ENCODE data around the gene DOCK4. TPM values are rescaled to one million over a fixed set of nuclear protein-coding genes. Genes with fewer than 3 reads are reported as not detected.

The DOCK4 gene
- polyA plus RNA-seq, 2 of the 4 experiments (the other 2 are of a cell fraction): 13.7 to 15.7 TPM

- H3K4me2 ChIP-seq: peak overlapping the region; percentile 70
These were observed 152.5 kb downstream of the DOCK4 start for GRCh38 chr7:112053737-112054069.

GRCh38 chr7:112052993-112053736, 153.0 kb downstream of the DOCK4 start:
- H3K27ac ChIP-seq: peak overlapping the region; percentile 52 to 62; a peak in 5 of 6 replicates
- CTCF ChIA-PET: interaction anchor here (0.6 to 1.4 kb wide), 3 partner anchors 10 to 153 kb away, joined by 3 to 4 read pairs (median 3); no protein-coding TSS in a partner anchor
- DNase-seq (ENCODE audit: low read depth in 1 of 2, low spot score in 1 of 2): peak in 1 of 2 experiments; percentile 21
- peak; percentile 51 to 76; a peak in 4 of 6 replicates for ATAC-seq
- H3K4me2 ChIP-seq: peak overlapping the region; percentile 70
- H3K4me1 ChIP-seq: peaks cover 78% of the 10 kb centered on the region
- H3K9me3 ChIP-seq: no peaks in the 10 kb centered on the region
- 23% methylated on average over 1 of the region's 1 CpG for WGBS (ENCODE audit: missing lambda C conversion rate)
- FAIRE-seq: no peak
- no peak overlapping the region for H3K4me3 ChIP-seq
- POLR2A ChIA-PET: no interaction called here
- no peak for TF ChIP-seq ZFP36 (IDR thresholded peaks at IDR 0.05; ENCODE audit: borderline replicate concordance, partially characterized antibody)
- TF ChIP-seq CHD2 (IDR thresholded peaks at IDR 0.05; ENCODE audit: low read length, partially characterized antibody): no peak
- TF ChIP-seq POLR2A (IDR thresholded peaks at IDR 0.05; ENCODE audit: low read length): no peak
- no peak for TF ChIP-seq FOSL2 (IDR thresholded peaks at IDR 0.05)
- peak; percentile 48; the same call in 1 of the 2 replicates for TF ChIP-seq FOSL2 (CRISPR knock-in tag; IDR thresholded peaks at IDR 0.05)

More at GRCh38 chr7:112053737-112054069, 152.5 kb downstream of the DOCK4 start:
- Histone ChIP-seq H3K27ac (peak overlapping the region; percentile 52 to 62; a peak in 5 of 6 replicates), H3K9me3 (no peaks in the 10 kb centered on the region), H3K4me1 (peaks cover 83% of the 10 kb centered on the region), H3K4me3 (no peak overlapping the region)
- peak in 1 of 2 experiments; percentile 46; a peak in 3 of 6 replicates for ATAC-seq
- DNase-seq (ENCODE audit: low read depth in 1 of 2, low spot score in 1 of 2): no peak
- TF ChIP-seq RARB (CRISPR knock-in tag; IDR thresholded peaks at IDR 0.05) (no peak), HMGXB4 (CRISPR knock-in tag; IDR thresholded peaks at IDR 0.05; ENCODE audit: borderline replicate concordance) (no peak), HOXA7 (CRISPR knock-in tag; IDR thresholded peaks at IDR 0.05) (no peak)
- ChIA-PET POLR2A (no interaction called here), CTCF (interaction anchor here (0.6 to 1.4 kb wide), 3 partner anchors 10 to 152 kb away, joined by 3 to 4 read pairs (median 3); no protein-coding TSS in a partner anchor)
- FAIRE-seq: no peak
- WGBS (ENCODE audit: missing lambda C conversion rate): 88% methylated on average over 5 of the region's 5 CpGs

- Histone ChIP-seq H3K9me3 (peaks cover 5% of the 10 kb centered on the region), H3K27ac (peak overlapping the region; percentile 52 to 62; a peak in 4 of 6 replicates), H3K4me1 (peaks cover 73% of the 10 kb centered on the region), H3K4me2 (peak overlapping the region; percentile 70), H3K4me3 (no peak overlapping the region)
- ChIA-PET CTCF (no interaction called here), POLR2A (no interaction called here)
- DNase-seq (ENCODE audit: low read depth in 1 of 2, low spot score in 1 of 2) (no peak), ATAC-seq (no peak), FAIRE-seq (no peak)
- WGBS (ENCODE audit: missing lambda C conversion rate): 51% methylated on average over 1 of the region's 1 CpG
- TF ChIP-seq HES2 (IDR thresholded peaks at IDR 0.05) (no peak), JUN (IDR thresholded peaks at IDR 0.05) (no peak), SREBF2 (IDR thresholded peaks at IDR 0.05) (no peak), GATA3 (IDR thresholded peaks at IDR 0.05; ENCODE audit: borderline replicate concordance) (no peak), FOSL2 (IDR thresholded peaks at IDR 0.05) (no peak), FOSL2 (CRISPR knock-in tag; IDR thresholded peaks at IDR 0.05) (no peak), TP53 (CRISPR knock-in tag; IDR thresholded peaks at IDR 0.05) (no peak), NFE2L2 (conservative IDR thresholded peaks at IDR 0.05; ENCODE audit: low read length) (no peak), BCL3 (IDR thresholded peaks at IDR 0.05) (no peak)
These were observed 153.7 kb downstream of the DOCK4 start for GRCh38 chr7:112052498-112052897.

GRCh38 chr7:112050250-112050881, 155.8 kb downstream of the DOCK4 start:
- no peak for TF ChIP-seq KDM5A (IDR thresholded peaks at IDR 0.05)
- ChIA-PET CTCF (no interaction called here), POLR2A (no interaction called here)
- Histone ChIP-seq H3K9me3 (peaks cover 13% of the 10 kb centered on the region), H3K27ac (peak overlapping the region in 1 of 2 experiments; percentile 16; a peak in 1 of 6 replicates), H3K4me1 (peaks cover 52% of the 10 kb centered on the region), H3K4me2 (peak overlapping the region; percentile 16), H3K4me3 (no peak overlapping the region)
- ATAC-seq (no peak), FAIRE-seq (no peak), DNase-seq (ENCODE audit: low read depth in 1 of 2, low spot score in 1 of 2) (no peak)
- 37% methylated on average over 4 of the region's 4 CpGs for WGBS (ENCODE audit: missing lambda C conversion rate)
